Stimulated activated CD8-positive, alpha-beta memory T cell treated with anti-CD3 and anti-CD28 coated beads, Interleukin-7, amount 100 ng/mL, for 4 hours (primary cell): ENCODE data around the gene POLQ.
"Not testable (repeated sequence)": the region's sequence is repeated elsewhere in the genome, so short reads cannot be mapped to it uniquely, and the experiment has no call there.

Experiments
- DNase-seq, 2 donors: peaks; one replicate each; pipeline ENCODE4 v3.0.0-alpha.2; 2020; ENCODE audit warnings: low read depth in 2 of 2

Gene POLQ

DNA sequence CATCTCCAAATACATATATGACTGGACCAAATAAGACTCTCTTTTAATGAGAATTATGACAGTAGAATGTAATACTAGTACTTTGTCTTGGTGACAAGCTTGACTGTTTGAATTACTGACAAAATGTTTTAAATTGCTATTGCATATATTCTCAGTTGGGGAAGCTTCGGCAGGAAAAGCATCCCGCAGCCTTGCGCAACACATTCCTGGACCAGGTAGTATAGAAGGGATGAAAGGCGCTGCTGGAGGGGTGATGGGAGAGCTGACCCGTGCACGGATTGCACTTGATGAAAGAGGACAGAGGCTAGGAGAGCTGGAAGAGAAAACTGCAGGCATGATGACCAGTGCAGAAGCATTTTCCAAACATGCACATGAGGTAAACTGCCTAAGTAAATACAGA lies 127.6 kb downstream of the POLQ start:
- DNase-seq: no peak

DNA sequence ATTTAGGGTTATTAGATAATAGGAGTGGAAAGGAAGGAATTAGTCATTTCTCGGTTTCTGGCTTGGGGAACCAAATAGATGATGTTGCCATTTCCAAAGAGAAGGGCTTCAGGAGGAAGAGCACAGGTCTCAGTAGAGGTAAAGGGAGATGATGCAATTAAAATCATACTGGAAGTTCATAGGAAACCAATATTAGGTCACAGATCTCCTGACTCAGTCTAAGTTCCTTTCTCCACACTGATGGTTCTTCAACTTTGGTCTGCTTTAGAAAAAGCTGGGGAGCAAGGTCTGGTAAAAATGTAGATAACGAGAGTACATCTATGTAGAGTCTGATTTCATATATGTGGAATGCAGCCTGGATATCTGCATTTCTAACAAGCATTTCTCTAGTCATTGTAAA lies 130.9 kb downstream of the POLQ start:
- DNase-seq: no peak

DNA sequence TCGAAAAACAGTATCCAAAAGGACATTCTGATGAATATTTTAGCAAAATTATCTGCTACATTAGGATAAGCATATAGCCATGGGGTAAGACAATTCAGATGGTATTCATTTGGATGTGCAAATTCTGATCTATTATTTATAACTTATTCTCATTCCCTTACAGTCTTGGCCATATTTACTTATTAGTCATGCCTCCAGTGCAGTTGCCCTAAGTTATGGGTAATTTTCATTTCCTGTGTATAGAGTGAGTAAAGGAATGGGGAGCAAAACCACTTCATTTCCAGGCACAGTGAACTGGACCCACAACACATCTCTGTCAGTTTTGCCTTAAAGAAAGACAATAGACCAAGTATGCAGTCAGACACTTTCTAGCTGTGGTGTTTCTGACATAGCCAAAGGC lies 134.3 kb downstream of the POLQ start:
- no peak for DNase-seq

DNA sequence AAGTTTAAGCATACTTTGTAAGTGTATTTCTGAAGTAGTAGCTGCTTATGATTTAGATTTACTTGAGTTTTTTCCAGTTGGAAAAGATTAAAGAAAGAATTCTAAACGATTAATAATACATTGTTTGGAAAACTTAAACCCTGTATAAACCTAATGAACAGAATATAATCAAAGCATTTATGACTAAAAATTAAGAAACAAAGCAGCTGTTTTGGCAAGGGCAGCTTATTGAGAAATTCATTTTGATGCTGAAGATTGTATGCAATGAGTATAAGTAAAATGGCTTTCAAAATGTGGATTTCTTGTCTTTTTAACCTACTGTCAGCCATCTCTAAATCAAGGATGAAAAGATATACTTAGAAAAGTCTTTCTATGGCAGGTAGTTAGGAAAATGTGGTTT lies 140.2 kb downstream of the POLQ start:
- no peak for DNase-seq

DNA sequence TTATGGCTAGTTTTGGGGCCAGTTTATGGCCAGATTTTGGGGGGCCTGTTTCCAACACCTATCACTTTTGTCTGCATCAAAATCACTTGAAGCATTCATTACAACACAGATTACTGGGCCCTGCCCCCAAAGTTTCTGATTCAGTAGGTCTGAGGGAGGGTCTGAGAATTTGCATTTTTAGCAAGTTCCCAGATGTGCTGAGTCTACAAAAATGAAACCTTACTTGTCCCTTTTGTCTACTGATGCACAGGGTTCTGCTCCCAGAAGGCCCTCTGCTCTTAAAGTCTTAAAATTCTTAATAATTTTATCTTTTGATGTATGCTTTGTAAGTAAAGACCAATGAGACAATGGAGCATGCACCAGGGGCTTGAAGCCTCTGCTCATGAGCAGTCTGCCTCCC lies 146.0 kb downstream of the POLQ start:
- no peak for DNase-seq

DNA sequence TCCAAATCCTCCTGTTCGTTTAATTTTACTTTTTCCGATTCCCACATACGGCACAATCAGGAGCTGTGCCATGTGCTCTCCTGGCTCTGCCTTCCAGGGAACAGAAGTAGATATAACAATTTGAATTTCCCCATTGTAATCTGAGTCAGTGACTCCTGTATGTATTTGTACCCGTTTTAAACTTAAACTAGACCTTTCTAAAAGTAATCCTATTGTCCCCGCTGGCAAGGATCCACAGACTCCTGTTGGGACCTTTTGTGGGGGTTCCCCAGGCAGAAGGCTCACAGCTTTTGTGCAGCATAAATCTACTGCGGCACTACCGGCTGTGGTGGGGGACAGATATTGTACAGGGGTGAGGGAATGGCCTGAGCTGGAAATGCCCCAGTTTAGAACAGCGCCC lies 147.7 kb downstream of the POLQ start:
- DNase-seq: not testable (repeated sequence)

DNA sequence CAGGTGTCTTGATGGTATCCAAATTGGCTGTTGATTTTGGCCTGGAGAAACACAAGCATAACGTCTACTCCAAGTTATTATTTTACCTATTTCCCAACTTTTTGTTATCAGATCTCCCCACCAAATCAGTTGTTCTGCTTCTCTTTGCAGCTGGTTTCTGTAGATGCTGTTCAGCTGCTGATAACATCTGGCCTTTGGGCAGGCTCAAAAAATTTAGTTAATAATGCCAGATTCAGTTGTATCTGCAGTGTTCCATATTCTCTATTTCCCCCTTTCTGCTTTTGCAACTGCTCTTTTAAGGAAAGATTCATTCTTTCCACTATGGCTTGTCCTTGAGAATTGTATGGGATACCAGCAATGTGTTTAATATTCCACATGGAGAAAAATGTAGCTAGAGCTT lies 149.8 kb downstream of the POLQ start:
- DNase-seq: not testable (repeated sequence)

DNA sequence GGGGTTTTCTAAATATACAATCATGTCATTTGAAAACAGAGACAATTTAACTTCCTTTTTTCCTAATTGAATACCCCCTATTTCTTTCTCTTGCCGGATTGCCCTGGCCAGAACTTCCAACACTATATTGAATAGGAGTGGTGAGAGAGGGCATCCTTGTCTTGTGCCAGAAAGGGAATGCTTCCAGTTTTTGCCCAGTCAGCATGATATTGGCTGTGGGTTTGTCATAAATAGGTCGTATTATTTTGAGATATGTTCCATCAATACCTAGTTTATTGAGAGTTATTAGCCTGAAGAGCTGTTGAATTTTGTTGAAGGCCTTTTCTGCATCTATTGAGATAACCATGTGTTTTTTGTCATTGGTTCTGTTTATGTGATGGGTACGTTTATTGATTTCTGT lies 157.5 kb downstream of the POLQ start:
- DNase-seq: not testable (repeated sequence)
